Liver (tissue), 3 donors: ENCODE results near the gene PRRX1.

ENCODE experiments used
- FOXA1 ChIP-seq: IDR thresholded peaks from 2 replicates; pipeline ENCODE4 v1.6.1; 2016; ENCODE audit warnings: antibody characterized with exemption
- JUND ChIP-seq, 2 donors: IDR thresholded peaks; 2 replicates each; pipeline ENCODE4 v1.6.1; 2016; ENCODE audit warnings: antibody characterized with exemption in 2 of 2
- SP1 ChIP-seq: IDR thresholded peaks from 2 replicates; pipeline ENCODE4 v1.6.1; 2018; ENCODE audit warnings: antibody characterized with exemption, mild to moderate bottlenecking
- TAF1 ChIP-seq: conservative IDR thresholded peaks from 2 replicates; pipeline ENCODE4 v1.6.1; 2016; ENCODE audit warnings: antibody characterized with exemption, mild to moderate bottlenecking
- TF ChIP-seq, protein P1 (sequence below): fragments of 150-350 bp; IDR thresholded peaks from 2 replicates; pipeline ENCODE4 v1.5.1; 2017; ENCODE audit warnings: improper control_type of control experiment, low read depth, low read length; ENCODE audit not compliant: missing input control
- TF ChIP-seq, protein P2 (sequence below): IDR thresholded peaks from 2 replicates; pipeline ENCODE4 v1.6.1; 2016; ENCODE audit warnings: antibody characterized with exemption
- TF ChIP-seq, protein P3 (sequence below): IDR thresholded peaks from 2 replicates; pipeline ENCODE4 v1.6.1; 2016; ENCODE audit warnings: antibody characterized with exemption, mild to moderate bottlenecking
- TF ChIP-seq, protein P4 (sequence below): IDR thresholded peaks from 2 replicates; pipeline ENCODE4 v1.6.1; 2016; ENCODE audit warnings: antibody characterized with exemption
- donor health status: healthy.
- donor health status: healthy.

DNA sequence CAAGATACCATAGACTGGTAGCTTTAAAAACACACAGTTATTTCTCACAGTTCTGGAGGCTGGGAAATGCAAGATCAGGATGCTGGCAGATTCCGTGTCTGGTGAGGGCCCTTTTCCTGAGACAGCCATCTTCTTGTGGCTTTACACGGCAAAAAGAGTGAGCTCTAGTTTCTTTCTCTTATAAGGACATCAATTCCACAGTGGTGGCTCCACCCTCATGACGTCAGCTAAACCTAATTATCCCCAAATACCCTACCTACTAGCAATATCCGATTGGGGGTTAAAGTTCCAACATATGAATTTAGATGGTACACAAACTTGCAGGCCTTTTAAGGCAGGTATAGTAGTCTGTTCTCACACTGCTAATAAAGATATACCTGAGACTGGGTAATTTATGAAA is 77.7 kb downstream of the PRRX1 start:
- TF ChIP-seq TAF1 (no peak), JUND (IDR thresholded peaks at IDR 0.05) (no peak), FOXA1 (no peak), SP1 (no peak)
- TF ChIP-seq, protein P1, sequence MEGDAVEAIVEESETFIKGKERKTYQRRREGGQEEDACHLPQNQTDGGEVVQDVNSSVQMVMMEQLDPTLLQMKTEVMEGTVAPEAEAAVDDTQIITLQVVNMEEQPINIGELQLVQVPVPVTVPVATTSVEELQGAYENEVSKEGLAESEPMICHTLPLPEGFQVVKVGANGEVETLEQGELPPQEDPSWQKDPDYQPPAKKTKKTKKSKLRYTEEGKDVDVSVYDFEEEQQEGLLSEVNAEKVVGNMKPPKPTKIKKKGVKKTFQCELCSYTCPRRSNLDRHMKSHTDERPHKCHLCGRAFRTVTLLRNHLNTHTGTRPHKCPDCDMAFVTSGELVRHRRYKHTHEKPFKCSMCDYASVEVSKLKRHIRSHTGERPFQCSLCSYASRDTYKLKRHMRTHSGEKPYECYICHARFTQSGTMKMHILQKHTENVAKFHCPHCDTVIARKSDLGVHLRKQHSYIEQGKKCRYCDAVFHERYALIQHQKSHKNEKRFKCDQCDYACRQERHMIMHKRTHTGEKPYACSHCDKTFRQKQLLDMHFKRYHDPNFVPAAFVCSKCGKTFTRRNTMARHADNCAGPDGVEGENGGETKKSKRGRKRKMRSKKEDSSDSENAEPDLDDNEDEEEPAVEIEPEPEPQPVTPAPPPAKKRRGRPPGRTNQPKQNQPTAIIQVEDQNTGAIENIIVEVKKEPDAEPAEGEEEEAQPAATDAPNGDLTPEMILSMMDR, result no peak
- TF ChIP-seq, protein P2, sequence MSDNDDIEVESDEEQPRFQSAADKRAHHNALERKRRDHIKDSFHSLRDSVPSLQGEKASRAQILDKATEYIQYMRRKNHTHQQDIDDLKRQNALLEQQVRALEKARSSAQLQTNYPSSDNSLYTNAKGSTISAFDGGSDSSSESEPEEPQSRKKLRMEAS, result no peak
- TF ChIP-seq, protein P3, sequence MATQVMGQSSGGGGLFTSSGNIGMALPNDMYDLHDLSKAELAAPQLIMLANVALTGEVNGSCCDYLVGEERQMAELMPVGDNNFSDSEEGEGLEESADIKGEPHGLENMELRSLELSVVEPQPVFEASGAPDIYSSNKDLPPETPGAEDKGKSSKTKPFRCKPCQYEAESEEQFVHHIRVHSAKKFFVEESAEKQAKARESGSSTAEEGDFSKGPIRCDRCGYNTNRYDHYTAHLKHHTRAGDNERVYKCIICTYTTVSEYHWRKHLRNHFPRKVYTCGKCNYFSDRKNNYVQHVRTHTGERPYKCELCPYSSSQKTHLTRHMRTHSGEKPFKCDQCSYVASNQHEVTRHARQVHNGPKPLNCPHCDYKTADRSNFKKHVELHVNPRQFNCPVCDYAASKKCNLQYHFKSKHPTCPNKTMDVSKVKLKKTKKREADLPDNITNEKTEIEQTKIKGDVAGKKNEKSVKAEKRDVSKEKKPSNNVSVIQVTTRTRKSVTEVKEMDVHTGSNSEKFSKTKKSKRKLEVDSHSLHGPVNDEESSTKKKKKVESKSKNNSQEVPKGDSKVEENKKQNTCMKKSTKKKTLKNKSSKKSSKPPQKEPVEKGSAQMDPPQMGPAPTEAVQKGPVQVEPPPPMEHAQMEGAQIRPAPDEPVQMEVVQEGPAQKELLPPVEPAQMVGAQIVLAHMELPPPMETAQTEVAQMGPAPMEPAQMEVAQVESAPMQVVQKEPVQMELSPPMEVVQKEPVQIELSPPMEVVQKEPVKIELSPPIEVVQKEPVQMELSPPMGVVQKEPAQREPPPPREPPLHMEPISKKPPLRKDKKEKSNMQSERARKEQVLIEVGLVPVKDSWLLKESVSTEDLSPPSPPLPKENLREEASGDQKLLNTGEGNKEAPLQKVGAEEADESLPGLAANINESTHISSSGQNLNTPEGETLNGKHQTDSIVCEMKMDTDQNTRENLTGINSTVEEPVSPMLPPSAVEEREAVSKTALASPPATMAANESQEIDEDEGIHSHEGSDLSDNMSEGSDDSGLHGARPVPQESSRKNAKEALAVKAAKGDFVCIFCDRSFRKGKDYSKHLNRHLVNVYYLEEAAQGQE, result no peak
- TF ChIP-seq, protein P4, sequence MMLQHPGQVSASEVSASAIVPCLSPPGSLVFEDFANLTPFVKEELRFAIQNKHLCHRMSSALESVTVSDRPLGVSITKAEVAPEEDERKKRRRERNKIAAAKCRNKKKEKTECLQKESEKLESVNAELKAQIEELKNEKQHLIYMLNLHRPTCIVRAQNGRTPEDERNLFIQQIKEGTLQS, result no peak
